Caco-2 (cell line): ENCODE measurements around the gene ERGIC1. TPM values are rescaled to one million over a fixed set of nuclear protein-coding genes. Genes with fewer than 3 reads are reported as not detected.

Experiments
- BruUV-seq: library from RNA; stranded (reverse); fragments of 400-500 nt; replicated peaks from 2 replicates; lab custom pipeline; 2021; lab: Mats Ljungman, UMichigan
- CTCF ChIA-PET: fragments of 300-600 bp; sonication (Branson Sonifier 250); formaldehyde crosslinking; loops from one replicate; lab custom pipeline; 2022; ENCODE audit warnings: antibody characterized with exemption; lab: Charles Lee
- POLR2A ChIA-PET: fragments of 300-600 bp; sonication (Branson Sonifier 250); formaldehyde crosslinking; loops from one replicate; lab custom pipeline; 2022; ENCODE audit warnings: antibody characterized with exemption; lab: Charles Lee
- DNase-seq, 2 experiments: peaks; one replicate each; pipeline versions ENCODE4 v3.0.0 to v3.0.0-alpha.2; 2020 to 2022
- H3K27me3 ChIP-seq: replicated peaks from 2 replicates; pipeline ENCODE4 v1.6.0; 2011; ENCODE audit warnings: low read length; ENCODE audit not compliant: control insufficient read depth, insufficient read depth
- H3K36me3 ChIP-seq: 2 replicates; pipeline ENCODE4 v1.5.1; 2011; ENCODE audit warnings: low read length; ENCODE audit not compliant: control insufficient read depth, insufficient read depth
- H3K4me1 ChIP-seq: fragments of 250-450 bp; sonication (Bioruptor Pico); 2 replicates; pipeline ENCODE4 v1.5.1; 2020; ENCODE audit warnings: mild to moderate bottlenecking
- H3K4me3 ChIP-seq: 2 replicates; pipeline ENCODE4 v1.5.1; 2011; ENCODE audit warnings: low read depth, mild to moderate bottlenecking, control low read depth, low read length
- H3K9me3 ChIP-seq: fragments of 250-450 bp; sonication (Bioruptor Pico); 2 replicates; pipeline ENCODE4 v1.5.1; 2020; ENCODE audit warnings: mild to moderate bottlenecking, moderate library complexity
- H3K27ac Mint-ChIP-seq: one replicate; pipeline ENCODE4 v1.8.0; 2022; ENCODE audit warnings: mixed read lengths; ENCODE audit not compliant: unreplicated experiment
- H3K27me3 Mint-ChIP-seq: one replicate; pipeline ENCODE4 v1.8.0; 2022; ENCODE audit warnings: mixed read lengths; ENCODE audit not compliant: insufficient read depth, unreplicated experiment
- H3K36me3 Mint-ChIP-seq: one replicate; pipeline ENCODE4 v1.8.0; 2022; ENCODE audit warnings: mild to moderate bottlenecking, mixed read lengths; ENCODE audit not compliant: insufficient read depth, unreplicated experiment
- H3K4me1 Mint-ChIP-seq: one replicate; pipeline ENCODE4 v1.8.0; 2022; ENCODE audit warnings: low read depth, mixed read lengths; ENCODE audit not compliant: unreplicated experiment
- H3K4me3 Mint-ChIP-seq: one replicate; pipeline ENCODE4 v1.8.0; 2022; ENCODE audit warnings: mild to moderate bottlenecking, moderate library complexity, mixed read lengths; ENCODE audit not compliant: unreplicated experiment
- H3K9me3 Mint-ChIP-seq: one replicate; pipeline ENCODE4 v1.8.0; 2022; ENCODE audit warnings: mixed read lengths; ENCODE audit not compliant: unreplicated experiment
- intact Hi-C: fragments of 100-400 bp; cut with micrococcal nuclease; formaldehyde crosslinking; loops from one replicate; pipeline ENCODE4 v1.10.0; 2022; ENCODE audit not compliant: unreplicated experiment
- total RNA-seq: library from RNA; stranded (reverse); gene quantifications from 2 replicates; pipeline ENCODE4 v1.2.3, GENCODE V29; 2022
- TF ChIP-seq, protein P1 (sequence below), 2 experiments: fragments of 200-600 bp in 1 of 2; IDR thresholded peaks; 1 replicate in 1 of 2; 2 replicates in 1 of 2; pipeline versions ENCODE4 v1.5.1 to v1.8.0; 2011 to 2022; ENCODE audit warnings: antibody characterized with exemption in 1 of 2, control low read depth in 1 of 2, inconsistent platforms in 1 of 2, low read depth in 1 of 2, low read length in 1 of 2, mild to moderate bottlenecking in 1 of 2, moderate library complexity in 1 of 2; ENCODE audit not compliant: insufficient read depth in 1 of 2, severe bottlenecking in 1 of 2, unreplicated experiment in 1 of 2

The ERGIC1 gene
- total RNA-seq, 1 experiment from 2014 or later: 161 TPM

- no peaks in the 10 kb centered on the region for H3K9me3 ChIP-seq
- H3K27me3 ChIP-seq: no peaks in the 10 kb centered on the region
- TF ChIP-seq, protein P1, sequence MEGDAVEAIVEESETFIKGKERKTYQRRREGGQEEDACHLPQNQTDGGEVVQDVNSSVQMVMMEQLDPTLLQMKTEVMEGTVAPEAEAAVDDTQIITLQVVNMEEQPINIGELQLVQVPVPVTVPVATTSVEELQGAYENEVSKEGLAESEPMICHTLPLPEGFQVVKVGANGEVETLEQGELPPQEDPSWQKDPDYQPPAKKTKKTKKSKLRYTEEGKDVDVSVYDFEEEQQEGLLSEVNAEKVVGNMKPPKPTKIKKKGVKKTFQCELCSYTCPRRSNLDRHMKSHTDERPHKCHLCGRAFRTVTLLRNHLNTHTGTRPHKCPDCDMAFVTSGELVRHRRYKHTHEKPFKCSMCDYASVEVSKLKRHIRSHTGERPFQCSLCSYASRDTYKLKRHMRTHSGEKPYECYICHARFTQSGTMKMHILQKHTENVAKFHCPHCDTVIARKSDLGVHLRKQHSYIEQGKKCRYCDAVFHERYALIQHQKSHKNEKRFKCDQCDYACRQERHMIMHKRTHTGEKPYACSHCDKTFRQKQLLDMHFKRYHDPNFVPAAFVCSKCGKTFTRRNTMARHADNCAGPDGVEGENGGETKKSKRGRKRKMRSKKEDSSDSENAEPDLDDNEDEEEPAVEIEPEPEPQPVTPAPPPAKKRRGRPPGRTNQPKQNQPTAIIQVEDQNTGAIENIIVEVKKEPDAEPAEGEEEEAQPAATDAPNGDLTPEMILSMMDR (IDR thresholded peaks at IDR 0.05; ENCODE audit: insufficient read depth in 1 of 2, low read depth in 1 of 2, low read length in 1 of 2, severe bottlenecking in 1 of 2, unreplicated experiment in 1 of 2): no peak
- BruUV-seq: no TSS peak
- peaks cover 9% of the 10 kb centered on the region for H3K4me1 ChIP-seq
- peaks cover 2% of the 10 kb centered on the region for H3K36me3 ChIP-seq
- Mint-ChIP-seq H3K9me3 (no peaks in the 10 kb centered on the region), H3K27ac (no peak overlapping the region), H3K4me1 (peaks cover 27% of the 10 kb centered on the region), H3K36me3 (peaks cover 50% of the 10 kb centered on the region), H3K4me3 (no peak overlapping the region), H3K27me3 (no peaks in the 10 kb centered on the region)
- H3K4me3 ChIP-seq: no peak overlapping the region
- ChIA-PET CTCF (no interaction called here), POLR2A (interaction anchor here (0.5 kb wide), 1 partner anchor 32 kb away, joined by 3 read pairs; no protein-coding TSS in a partner anchor)
- intact Hi-C loops: no loop called here
- DNase-seq: no peak
These were observed 56.6 kb downstream of the ERGIC1 start for GRCh38 chr5:172890659-172891058.

DNA sequence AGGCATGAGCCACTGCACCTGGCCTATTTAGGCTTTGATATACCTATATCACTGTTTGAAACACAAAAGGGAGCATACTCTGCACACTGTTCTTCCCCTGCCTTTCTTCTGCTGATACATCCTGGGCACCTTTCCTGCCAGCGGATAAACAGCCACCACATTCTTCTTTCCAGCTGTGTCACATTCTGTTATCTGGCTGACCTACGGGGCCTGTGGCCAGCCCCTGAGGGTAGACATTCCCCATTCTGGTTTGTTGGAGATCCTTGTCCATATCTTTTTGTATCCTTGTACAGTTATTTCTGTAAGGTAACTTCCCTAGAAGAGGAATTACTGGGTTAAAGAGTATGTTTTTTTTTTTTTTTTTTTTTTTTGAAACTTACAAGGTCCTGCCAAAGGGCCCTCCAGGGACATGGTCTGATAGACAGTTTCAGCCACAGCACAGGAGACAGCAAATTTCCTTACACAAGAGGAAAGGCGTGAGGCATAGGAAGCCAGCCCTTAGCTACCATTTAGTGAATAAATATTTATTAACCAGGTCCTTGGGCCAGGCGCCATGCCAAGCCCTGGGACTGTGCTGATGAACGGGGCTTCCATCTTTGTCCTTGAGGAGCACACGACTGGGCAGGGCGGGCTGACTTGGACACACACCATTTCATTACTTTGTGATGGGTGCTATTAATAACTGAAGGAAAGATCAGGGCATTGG is 57.8 kb downstream of the ERGIC1 start:
- ChIA-PET CTCF (interaction anchor here (0.7 kb wide), 1 partner anchor 236 kb away, joined by 7 read pairs; no protein-coding TSS in a partner anchor), POLR2A (no interaction called here)
- Histone ChIP-seq H3K27me3 (no peaks in the 10 kb centered on the region), H3K4me1 (no peaks in the 10 kb centered on the region), H3K36me3 (peaks cover 2% of the 10 kb centered on the region), H3K9me3 (no peaks in the 10 kb centered on the region), H3K4me3 (no peak overlapping the region)
- intact Hi-C loops: no loop called here
- TF ChIP-seq, protein P1 (IDR thresholded peaks at IDR 0.05; ENCODE audit: insufficient read depth in 1 of 2, low read depth in 1 of 2, low read length in 1 of 2, severe bottlenecking in 1 of 2, unreplicated experiment in 1 of 2): no peak
- Mint-ChIP-seq H3K4me3 (no peak overlapping the region), H3K27ac (no peak overlapping the region), H3K4me1 (peaks cover 20% of the 10 kb centered on the region), H3K9me3 (no peaks in the 10 kb centered on the region), H3K27me3 (no peaks in the 10 kb centered on the region), H3K36me3 (peaks cover 59% of the 10 kb centered on the region)
- BruUV-seq: no TSS peak
- DNase-seq: no peak

- ChIA-PET CTCF (no interaction called here), POLR2A (no interaction called here)
- DNase-seq: no peak
- Mint-ChIP-seq H3K9me3 (no peaks in the 10 kb centered on the region), H3K27me3 (no peaks in the 10 kb centered on the region), H3K4me1 (peaks cover 20% of the 10 kb centered on the region), H3K36me3 (peaks cover 60% of the 10 kb centered on the region), H3K27ac (no peak overlapping the region), H3K4me3 (no peak overlapping the region)
- Histone ChIP-seq H3K9me3 (no peaks in the 10 kb centered on the region), H3K36me3 (peaks cover 2% of the 10 kb centered on the region), H3K4me3 (no peak overlapping the region), H3K27me3 (no peaks in the 10 kb centered on the region), H3K4me1 (peaks cover 8% of the 10 kb centered on the region)
- intact Hi-C loops: no loop called here
- BruUV-seq: no TSS peak
- TF ChIP-seq, protein P1 (IDR thresholded peaks at IDR 0.05; ENCODE audit: insufficient read depth in 1 of 2, low read depth in 1 of 2, low read length in 1 of 2, severe bottlenecking in 1 of 2, unreplicated experiment in 1 of 2): no peak
These were observed 58.7 kb downstream of the ERGIC1 start for GRCh38 chr5:172892713-172893112.
